H9 (cell line): ENCODE data around the gene TMEM45B. TPM values are rescaled to one million over a fixed set of nuclear protein-coding genes. Genes with fewer than 3 reads are reported as not detected.
A peak's percentile ranks its signal among the peaks of the same experiment; 100 is the strongest.

Experiments used
- DNase-seq: peaks from one replicate; pipeline ENCODE4 v3.0.0-alpha.2; 2017
- H2AFZ ChIP-seq: one replicate; pipeline ENCODE4 v1.6.1; 2013; ENCODE audit warnings: mild to moderate bottlenecking, low read length, control low read depth, moderate library complexity
- H2AK5ac ChIP-seq: 2 replicates; pipeline ENCODE4 v1.6.1; 2013; ENCODE audit warnings: low read length, control low read depth, mixed read lengths; ENCODE audit not compliant: insufficient read length
- H2BK120ac ChIP-seq: one replicate; pipeline ENCODE4 v1.6.1; 2013; ENCODE audit warnings: low read depth, mild to moderate bottlenecking, low read length, control low read depth, inconsistent platforms; ENCODE audit not compliant: poor library complexity, severe bottlenecking
- H2BK12ac ChIP-seq: 2 replicates; pipeline ENCODE4 v1.6.1; 2013; ENCODE audit warnings: low read length, control low read depth, mixed read lengths, low read depth; ENCODE audit not compliant: insufficient read length
- H2BK15ac ChIP-seq: 2 replicates; pipeline ENCODE4 v1.6.1; 2013; ENCODE audit warnings: low read depth, low read length, control low read depth
- H2BK20ac ChIP-seq: one replicate; pipeline ENCODE4 v1.6.1; 2013; ENCODE audit warnings: low read depth, mild to moderate bottlenecking, low read length, control low read depth, inconsistent platforms; ENCODE audit not compliant: poor library complexity, severe bottlenecking
- H2BK5ac ChIP-seq: 2 replicates; pipeline ENCODE4 v1.6.1; 2013; ENCODE audit warnings: low read length, control low read depth, mixed read lengths; ENCODE audit not compliant: insufficient read length
- H3K14ac ChIP-seq: 2 replicates; pipeline ENCODE4 v1.6.1; 2013; ENCODE audit warnings: low read length, control low read depth; ENCODE audit not compliant: insufficient read depth
- H3K18ac ChIP-seq: 2 replicates; pipeline ENCODE4 v1.6.1; 2013; ENCODE audit warnings: low read depth, mild to moderate bottlenecking, mixed read lengths, low read length, control low read depth; ENCODE audit not compliant: insufficient read length
- H3K23ac ChIP-seq: 2 replicates; pipeline ENCODE4 v1.6.1; 2013; ENCODE audit warnings: low read length, control low read depth, mixed read lengths, low read depth; ENCODE audit not compliant: insufficient read length
- H3K23me2 ChIP-seq: 2 replicates; pipeline ENCODE4 v1.6.1; 2013; ENCODE audit warnings: low read depth, mild to moderate bottlenecking, mixed read lengths, low read length, control low read depth; ENCODE audit not compliant: insufficient read length, poor library complexity, severe bottlenecking
- H3K27ac ChIP-seq: 2 replicates; pipeline ENCODE4 v1.5.1; 2013; ENCODE audit warnings: low read length, control low read depth, mixed read lengths, low read depth; ENCODE audit not compliant: insufficient read length
- H3K27me3 ChIP-seq: 2 replicates; pipeline ENCODE4 v1.6.1; 2013; ENCODE audit warnings: low read length, control low read depth, inconsistent platforms; ENCODE audit not compliant: insufficient read depth
- H3K4ac ChIP-seq: 2 replicates; pipeline ENCODE4 v1.6.1; 2013; ENCODE audit warnings: low read depth, mild to moderate bottlenecking, control low read depth, inconsistent platforms, low read length, moderate library complexity
- H3K4me1 ChIP-seq: 2 replicates; pipeline ENCODE4 v1.6.1; 2013; ENCODE audit warnings: low read length, control low read depth, inconsistent platforms; ENCODE audit not compliant: insufficient read depth
- H3K4me2 ChIP-seq: 2 replicates; pipeline ENCODE4 v1.6.1; 2013; ENCODE audit warnings: low read length, control low read depth, mixed read lengths; ENCODE audit not compliant: insufficient read length, insufficient read depth
- H3K56ac ChIP-seq: 2 replicates; pipeline ENCODE4 v1.6.1; 2013; ENCODE audit warnings: low read depth, mild to moderate bottlenecking, mixed read lengths, low read length, control low read depth; ENCODE audit not compliant: insufficient read length
- H3K79me1 ChIP-seq: 2 replicates; pipeline ENCODE4 v1.6.1; 2013; ENCODE audit warnings: low read depth, mild to moderate bottlenecking, moderate library complexity, low read length, control low read depth, inconsistent platforms; ENCODE audit not compliant: insufficient read depth, poor library complexity, severe bottlenecking
- H3K79me2 ChIP-seq: 2 replicates; pipeline ENCODE4 v1.6.1; 2013; ENCODE audit warnings: low read length, control low read depth, inconsistent platforms; ENCODE audit not compliant: insufficient read depth
- H3K9ac ChIP-seq: 2 replicates; pipeline ENCODE4 v1.6.1; 2013; ENCODE audit warnings: low read length, control low read depth, mixed read lengths; ENCODE audit not compliant: insufficient read length; ENCODE audit errors: extremely low read depth
- H3K9me3 ChIP-seq: one replicate; pipeline ENCODE4 v1.6.1; 2013; ENCODE audit warnings: low read depth, low read length, inconsistent platforms; ENCODE audit not compliant: control insufficient read depth
- H3T11ph ChIP-seq: one replicate; pipeline ENCODE4 v1.6.1; 2013; ENCODE audit warnings: mild to moderate bottlenecking, low read length, control low read depth, inconsistent platforms
- H4K20me1 ChIP-seq: one replicate; pipeline ENCODE4 v1.6.1; 2013; ENCODE audit not compliant: control insufficient read depth, insufficient read length, insufficient read depth
- H4K5ac ChIP-seq: 2 replicates; pipeline ENCODE4 v1.6.1; 2013; ENCODE audit warnings: low read depth, mild to moderate bottlenecking, mixed read lengths, low read length, control low read depth; ENCODE audit not compliant: insufficient read length
- H4K8ac ChIP-seq: replicated peaks from 2 replicates; pipeline ENCODE4 v1.6.1; 2013; ENCODE audit warnings: low read length, control low read depth, mixed read lengths, low read depth; ENCODE audit not compliant: insufficient read length
- H4K91ac ChIP-seq: 2 replicates; pipeline ENCODE4 v1.6.1; 2013; ENCODE audit warnings: low read depth, mild to moderate bottlenecking, moderate library complexity, mixed read lengths, low read length, control low read depth; ENCODE audit not compliant: insufficient read length
- H3K27ac Mint-ChIP-seq, 3 experiments: 2 replicates in 2 of 3; 3 replicates in 1 of 3; pipeline ENCODE4 v1.8.0; 2020 to 2021; ENCODE audit warnings: mixed read lengths in 3 of 3, mild to moderate bottlenecking in 1 of 3, moderate library complexity in 1 of 3
- H3K27me3 Mint-ChIP-seq: 2 replicates; pipeline ENCODE4 v1.8.0; 2021; ENCODE audit warnings: low read depth, mild to moderate bottlenecking, moderate library complexity, mixed read lengths
- H3K36me3 Mint-ChIP-seq, 3 experiments: 2 replicates in 2 of 3; 3 replicates in 1 of 3; pipeline ENCODE4 v1.8.0; 2020 to 2021; ENCODE audit warnings: low read depth in 3 of 3, mixed read lengths in 3 of 3; ENCODE audit not compliant: insufficient read depth in 1 of 3
- H3K4me1 Mint-ChIP-seq, 2 experiments: 2 replicates each; pipeline ENCODE4 v1.8.0; 2020; ENCODE audit warnings: mixed read lengths in 2 of 2
- H3K4me3 Mint-ChIP-seq, 2 experiments: 2 replicates in 1 of 2; 3 replicates in 1 of 2; pipeline ENCODE4 v1.8.0; 2020 to 2021; ENCODE audit warnings: mild to moderate bottlenecking in 2 of 2, mixed read lengths in 2 of 2, moderate library complexity in 1 of 2
- H3K9me3 Mint-ChIP-seq, 2 experiments: 2 replicates in 1 of 2; 3 replicates in 1 of 2; pipeline ENCODE4 v1.8.0; 2020; ENCODE audit warnings: mild to moderate bottlenecking in 2 of 2, mixed read lengths in 2 of 2, moderate library complexity in 1 of 2
- WGBS: extraction: QIAGEN DNeasy Blood & Tissue Kit; methylation state at CpG from one replicate; pipeline ENCODE4 v1.1.7; 2013; ENCODE audit warnings: missing lambda C conversion rate, low lambda C conversion rate, mixed read lengths; ENCODE audit not compliant: insufficient read length; ENCODE audit errors: extremely low coverage; 5-methylcytosine and 5-hydroxymethylcytosine counted together
- total RNA-seq: library from RNA; stranded (reverse); gene quantifications from 2 replicates; pipeline ENCODE4 v1.2.1, GENCODE V29; 2021
- TF ChIP-seq, protein P1 (sequence below): fragments of 200-600 bp; sonication (generic); conservative IDR thresholded peaks from 3 replicates; pipeline ENCODE4 v1.8.0; 2021; ENCODE audit warnings: antibody characterized with exemption, mild to moderate bottlenecking

The TMEM45B gene
- total RNA-seq, 1 experiment from 2014 or later: 0.70 TPM

DNA sequence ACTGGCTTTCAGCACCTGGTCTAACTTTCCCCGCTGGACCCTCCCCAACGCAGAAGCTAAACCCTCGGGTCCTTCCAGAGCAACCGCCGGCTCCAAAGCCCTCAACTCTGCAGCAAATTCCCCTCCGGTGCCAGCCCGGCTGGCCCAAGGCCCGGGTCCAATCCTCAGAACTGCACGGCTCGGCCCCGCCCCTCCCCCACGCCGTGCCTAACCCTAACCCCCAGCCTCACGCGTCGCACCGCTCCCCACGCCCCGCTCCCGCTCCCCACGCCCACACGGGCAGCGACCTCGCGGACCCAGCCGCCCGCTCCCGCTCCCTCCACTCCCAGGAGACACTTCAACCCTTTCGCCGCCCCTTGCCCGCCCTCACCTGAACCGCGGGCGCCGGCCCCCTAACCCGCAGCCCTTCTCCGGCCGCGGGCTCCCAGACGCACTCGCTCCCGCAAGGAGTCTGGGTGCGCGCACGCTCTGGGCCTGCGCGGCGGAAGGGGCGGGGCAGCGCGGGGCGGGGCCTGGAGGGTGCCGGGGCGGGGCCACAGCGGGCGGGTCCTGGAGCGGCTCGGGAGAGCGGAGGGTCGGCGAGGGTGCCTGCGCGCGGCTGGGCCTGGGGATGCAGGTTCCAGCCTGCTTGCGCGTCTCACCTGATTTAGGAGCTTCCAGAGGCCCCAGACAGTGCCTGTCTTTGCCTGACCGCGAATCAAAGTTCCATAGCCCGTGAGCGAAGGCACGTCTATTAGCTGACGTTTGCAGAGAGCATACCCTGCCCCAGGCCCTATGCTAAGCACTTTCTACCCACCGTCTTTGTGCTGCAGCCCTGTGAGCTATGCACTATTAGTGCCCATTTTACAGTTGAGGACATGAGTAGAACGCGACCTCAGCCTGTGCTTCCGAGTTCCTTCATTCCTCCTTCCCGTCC is 79.7 kb downstream of the TMEM45B start, which contains the start of gene NFRKB:
TSS of gene NFRKB (minus strand) at position 453 of the 916 bp plus-strand sequence. CDS start 2,729 bp downstream, outside the sequence.
- WGBS: no CpG with 5 or more reads among the region's 77 CpGs
- Histone ChIP-seq H2AFZ (peak within 1 kb of the TSS; percentile 35), H3K23me2 (peaks cover 4% of the 10 kb centered on the region), H2BK15ac (no peak within 1 kb of the TSS), H3K79me2 (peaks cover 8% of the 10 kb centered on the region; the same call in 1 of the 2 replicates), H3K4me1 (no peaks in the 10 kb centered on the region), H3K18ac (peak within 1 kb of the TSS; percentile 75), H3K27ac (peak within 1 kb of the TSS; percentile 11), H3K9me3 (no peaks in the 10 kb centered on the region), H3K14ac (peak within 1 kb of the TSS; percentile 85), H4K8ac (no peak within 1 kb of the TSS), H3K9ac (peak within 1 kb of the TSS; percentile 64), H2BK5ac (no peak within 1 kb of the TSS), H3K27me3 (no peaks in the 10 kb centered on the region), H3K23ac (no peak within 1 kb of the TSS), H4K20me1 (no peaks in the 10 kb centered on the region), H3K4ac (no peak within 1 kb of the TSS), H4K91ac (no peak within 1 kb of the TSS), H2BK12ac (no peak within 1 kb of the TSS), H3T11ph (no peak within 1 kb of the TSS), H3K79me1 (peaks cover 8% of the 10 kb centered on the region), H3K56ac (no peak within 1 kb of the TSS), H2BK120ac (no peak within 1 kb of the TSS), H4K5ac (no peak within 1 kb of the TSS), H2BK20ac (no peak within 1 kb of the TSS), H2AK5ac (no peak within 1 kb of the TSS), H3K4me2 (peak within 1 kb of the TSS; percentile 74)
- Mint-ChIP-seq H3K27ac (peak within 1 kb of the TSS; percentile 89 to 97 (median 93)), H3K4me3 (peak within 1 kb of the TSS; percentile 92 to 94), H3K4me1 (peaks cover 21% of the 10 kb centered on the region in 2 experiments), H3K9me3 (peaks cover 0 to 4% of the 10 kb centered on the region in 2 experiments; a peak in 1 of 5 replicates), H3K36me3 (peaks cover 19 to 48% (median 39%) of the 10 kb centered on the region in 3 experiments), H3K27me3 (no peaks in the 10 kb centered on the region)
- TF ChIP-seq, protein P1, sequence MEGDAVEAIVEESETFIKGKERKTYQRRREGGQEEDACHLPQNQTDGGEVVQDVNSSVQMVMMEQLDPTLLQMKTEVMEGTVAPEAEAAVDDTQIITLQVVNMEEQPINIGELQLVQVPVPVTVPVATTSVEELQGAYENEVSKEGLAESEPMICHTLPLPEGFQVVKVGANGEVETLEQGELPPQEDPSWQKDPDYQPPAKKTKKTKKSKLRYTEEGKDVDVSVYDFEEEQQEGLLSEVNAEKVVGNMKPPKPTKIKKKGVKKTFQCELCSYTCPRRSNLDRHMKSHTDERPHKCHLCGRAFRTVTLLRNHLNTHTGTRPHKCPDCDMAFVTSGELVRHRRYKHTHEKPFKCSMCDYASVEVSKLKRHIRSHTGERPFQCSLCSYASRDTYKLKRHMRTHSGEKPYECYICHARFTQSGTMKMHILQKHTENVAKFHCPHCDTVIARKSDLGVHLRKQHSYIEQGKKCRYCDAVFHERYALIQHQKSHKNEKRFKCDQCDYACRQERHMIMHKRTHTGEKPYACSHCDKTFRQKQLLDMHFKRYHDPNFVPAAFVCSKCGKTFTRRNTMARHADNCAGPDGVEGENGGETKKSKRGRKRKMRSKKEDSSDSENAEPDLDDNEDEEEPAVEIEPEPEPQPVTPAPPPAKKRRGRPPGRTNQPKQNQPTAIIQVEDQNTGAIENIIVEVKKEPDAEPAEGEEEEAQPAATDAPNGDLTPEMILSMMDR: no peak
- peak; percentile 95 for DNase-seq
